Measurements from ENCODE around the gene DNAH8.

The DNAH8 gene

DNA sequence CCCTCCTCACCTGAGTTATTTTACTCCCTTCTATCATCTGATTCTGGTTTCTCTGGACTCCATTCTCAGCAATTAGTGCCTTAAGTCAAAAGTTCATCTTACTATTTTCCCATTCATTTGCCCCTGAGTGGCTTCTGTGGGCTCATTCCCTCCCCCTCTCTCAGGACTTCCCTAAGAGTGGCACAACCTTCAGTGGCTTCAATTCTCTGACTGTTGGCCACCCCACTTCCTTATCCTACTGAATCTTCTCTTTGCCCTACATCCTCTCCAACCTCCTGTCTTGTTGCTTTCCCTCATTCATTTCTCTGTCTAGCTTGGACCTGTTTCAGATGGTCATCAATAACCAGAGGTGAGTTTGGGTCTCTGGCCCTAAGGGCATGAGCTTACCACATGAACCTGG is 272.4 kb downstream of the DNAH8 start:
- H3K27ac ChIP-seq: no peak overlapping the region

DNA sequence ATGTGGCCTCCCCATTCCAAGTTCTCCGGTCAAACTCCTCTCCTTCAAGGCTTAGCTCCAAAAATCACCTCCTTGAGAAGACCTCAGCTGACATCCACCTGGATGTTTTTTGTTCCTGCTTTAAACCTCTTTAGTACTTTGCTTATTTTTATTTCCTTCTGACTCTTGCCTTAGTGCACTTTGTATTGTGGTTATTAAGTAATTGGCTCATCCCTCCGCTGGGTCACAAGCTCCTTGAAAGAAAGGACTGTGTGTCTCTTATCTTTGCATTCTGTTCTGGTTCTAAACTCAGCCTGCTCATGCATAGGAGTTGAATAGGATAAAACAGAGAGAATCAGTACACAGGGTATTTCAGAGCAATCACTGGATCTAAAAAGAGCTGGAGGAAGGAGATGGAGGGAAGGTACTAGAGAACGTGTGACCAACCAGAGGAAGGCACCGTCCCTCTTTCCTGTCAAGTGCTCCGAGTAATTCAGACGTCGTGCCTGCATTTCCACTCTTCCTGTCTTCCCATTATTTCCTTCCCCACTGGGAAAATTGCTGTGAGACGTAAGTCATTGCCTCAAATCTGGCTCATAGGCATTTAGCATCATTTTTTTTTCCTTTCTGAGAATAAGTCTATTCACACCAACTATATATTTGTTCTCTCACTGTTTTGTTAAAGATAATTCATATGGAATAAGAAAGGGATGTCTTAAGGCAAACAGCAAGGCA is 273.8 kb downstream of the DNAH8 start:
- Histone ChIP-seq H3K27me3 (peaks cover 25% of the 10 kb centered on the region), H3K36me3 (no peaks in the 10 kb centered on the region), H3K27ac (no peak overlapping the region), H3K4me3 (ENCODE audit: low read depth in 1 of 2, low read length in 1 of 2) (no peak overlapping the region), H3K4me1 (ENCODE audit: control insufficient read depth in 1 of 2, insufficient read depth in 1 of 2, low read depth in 1 of 2, low read length in 1 of 2) (no peaks in the 10 kb centered on the region), H3K9me3 (no peaks in the 10 kb centered on the region)
- TF ChIP-seq, protein P1, sequence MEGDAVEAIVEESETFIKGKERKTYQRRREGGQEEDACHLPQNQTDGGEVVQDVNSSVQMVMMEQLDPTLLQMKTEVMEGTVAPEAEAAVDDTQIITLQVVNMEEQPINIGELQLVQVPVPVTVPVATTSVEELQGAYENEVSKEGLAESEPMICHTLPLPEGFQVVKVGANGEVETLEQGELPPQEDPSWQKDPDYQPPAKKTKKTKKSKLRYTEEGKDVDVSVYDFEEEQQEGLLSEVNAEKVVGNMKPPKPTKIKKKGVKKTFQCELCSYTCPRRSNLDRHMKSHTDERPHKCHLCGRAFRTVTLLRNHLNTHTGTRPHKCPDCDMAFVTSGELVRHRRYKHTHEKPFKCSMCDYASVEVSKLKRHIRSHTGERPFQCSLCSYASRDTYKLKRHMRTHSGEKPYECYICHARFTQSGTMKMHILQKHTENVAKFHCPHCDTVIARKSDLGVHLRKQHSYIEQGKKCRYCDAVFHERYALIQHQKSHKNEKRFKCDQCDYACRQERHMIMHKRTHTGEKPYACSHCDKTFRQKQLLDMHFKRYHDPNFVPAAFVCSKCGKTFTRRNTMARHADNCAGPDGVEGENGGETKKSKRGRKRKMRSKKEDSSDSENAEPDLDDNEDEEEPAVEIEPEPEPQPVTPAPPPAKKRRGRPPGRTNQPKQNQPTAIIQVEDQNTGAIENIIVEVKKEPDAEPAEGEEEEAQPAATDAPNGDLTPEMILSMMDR (IDR thresholded peaks at IDR 0.05): no peak

More for the DNA sequence above, 272.4 kb downstream of the DNAH8 start:
- Histone ChIP-seq H3K36me3 (no peaks in the 10 kb centered on the region), H3K4me1 (ENCODE audit: control insufficient read depth in 1 of 2, insufficient read depth in 1 of 2, low read depth in 1 of 2, low read length in 1 of 2) (no peaks in the 10 kb centered on the region), H3K4me3 (ENCODE audit: low read depth in 1 of 2, low read length in 1 of 2) (no peak overlapping the region), H3K9me3 (no peaks in the 10 kb centered on the region), H3K27me3 (peaks cover 38% of the 10 kb centered on the region)
- TF ChIP-seq, protein P1 (IDR thresholded peaks at IDR 0.05): no peak

DNA sequence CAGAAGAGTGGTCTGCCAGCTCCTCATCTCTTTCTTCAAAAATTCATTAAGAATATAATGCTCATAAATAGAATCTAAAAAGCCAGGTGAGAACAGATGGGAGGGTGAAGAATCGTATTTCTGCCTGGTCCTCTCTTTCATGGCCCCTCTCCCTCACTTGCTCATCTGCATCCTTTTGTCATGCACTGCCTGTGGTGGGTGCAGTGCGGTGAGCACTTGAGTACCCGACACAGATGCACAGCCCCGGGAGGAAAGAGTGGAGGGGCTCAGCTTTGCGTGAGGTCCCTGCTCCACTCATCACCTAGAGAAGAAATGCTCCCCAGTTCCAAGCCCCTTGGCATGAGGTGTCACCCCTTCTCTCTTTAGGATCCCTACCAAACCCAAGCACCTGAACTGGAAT is 275.4 kb downstream of the DNAH8 start:
- Histone ChIP-seq H3K4me1 (ENCODE audit: control insufficient read depth in 1 of 2, insufficient read depth in 1 of 2, low read depth in 1 of 2, low read length in 1 of 2) (no peaks in the 10 kb centered on the region), H3K27me3 (peaks cover 30% of the 10 kb centered on the region), H3K36me3 (no peaks in the 10 kb centered on the region), H3K27ac (no peak overlapping the region), H3K9me3 (no peaks in the 10 kb centered on the region), H3K4me3 (ENCODE audit: low read depth in 1 of 2, low read length in 1 of 2) (no peak overlapping the region)
- TF ChIP-seq, protein P1 (IDR thresholded peaks at IDR 0.05): no peak

DNA sequence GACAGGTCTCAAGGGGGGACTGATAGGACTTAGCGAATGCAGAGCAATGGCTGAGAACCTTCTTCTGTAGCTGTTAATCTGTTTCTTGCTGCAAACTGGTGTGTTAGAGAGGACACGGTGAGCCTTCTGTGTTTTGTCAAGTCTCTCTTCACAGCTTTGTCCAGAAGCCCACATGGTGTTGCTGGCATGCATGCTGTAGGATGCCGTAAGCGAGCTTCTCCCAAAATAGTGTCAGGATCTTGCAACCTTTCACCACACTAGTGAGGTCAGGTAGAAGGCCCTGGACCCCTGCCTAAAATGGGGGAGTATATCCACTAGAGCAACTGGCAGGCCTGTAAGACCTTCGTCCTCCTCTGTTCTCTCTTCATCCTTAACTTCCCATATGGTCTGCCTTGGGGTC is 281.6 kb downstream of the DNAH8 start:
- H3K36me3 ChIP-seq: no peaks in the 10 kb centered on the region
- H3K27ac ChIP-seq: no peak overlapping the region
- peaks cover 43% of the 10 kb centered on the region for H3K27me3 ChIP-seq
- H3K4me3 ChIP-seq (ENCODE audit: low read depth in 1 of 2, low read length in 1 of 2): no peak overlapping the region
- no peaks in the 10 kb centered on the region for H3K9me3 ChIP-seq
- TF ChIP-seq, protein P1 (IDR thresholded peaks at IDR 0.05): no peak
- H3K4me1 ChIP-seq (ENCODE audit: control insufficient read depth in 1 of 2, insufficient read depth in 1 of 2, low read depth in 1 of 2, low read length in 1 of 2): no peaks in the 10 kb centered on the region

DNA sequence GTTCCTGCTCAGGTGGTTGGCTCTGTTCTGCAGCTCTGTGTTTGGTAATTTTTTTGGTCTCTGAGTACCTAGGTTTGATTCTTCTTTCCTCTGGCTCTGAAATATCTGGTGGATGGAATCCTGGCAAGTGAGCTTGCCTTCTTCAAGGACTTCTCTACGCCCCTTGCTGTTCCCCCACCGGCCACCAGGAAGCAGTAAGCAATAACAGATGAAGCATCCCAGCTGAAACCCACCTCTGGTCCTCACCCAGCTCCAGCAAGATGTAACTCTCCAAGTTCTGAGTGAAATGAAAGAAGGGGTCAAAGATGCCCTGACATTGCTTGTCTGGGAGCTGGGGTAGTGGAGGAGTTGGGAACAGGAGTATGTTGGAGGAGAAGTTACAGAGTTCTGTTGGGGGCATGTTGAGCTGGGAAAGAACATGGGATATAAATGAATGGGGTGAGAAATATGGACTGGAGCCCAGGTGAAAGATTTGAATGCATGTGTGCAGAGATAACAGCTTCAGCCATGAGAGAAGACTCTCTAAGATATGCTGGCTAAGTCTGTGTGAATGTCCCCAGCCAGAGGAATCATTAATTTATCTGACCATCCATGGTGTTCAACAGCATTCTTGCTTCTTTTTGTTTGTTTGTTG is 282.1 kb downstream of the DNAH8 start:
- Histone ChIP-seq H3K36me3 (no peaks in the 10 kb centered on the region), H3K27me3 (peaks cover 49% of the 10 kb centered on the region), H3K4me1 (ENCODE audit: control insufficient read depth in 1 of 2, insufficient read depth in 1 of 2, low read depth in 1 of 2, low read length in 1 of 2) (no peaks in the 10 kb centered on the region), H3K9me3 (no peaks in the 10 kb centered on the region), H3K4me3 (ENCODE audit: low read depth in 1 of 2, low read length in 1 of 2) (no peak overlapping the region), H3K27ac (no peak overlapping the region)
- TF ChIP-seq, protein P1 (IDR thresholded peaks at IDR 0.05): no peak
